Right lung (tissue), 5 donors: ENCODE measurements around the gene HAUS8. TPM values are rescaled to one million over a fixed set of nuclear protein-coding genes. Genes with fewer than 3 reads are reported as not detected.

Source experiments
- DNase-seq, 2 donors: peaks; one replicate each; pipeline ENCODE4 v3.0.0-alpha.2; 2013
- polyA plus RNA-seq, 5 donors: library from polyadenylated mRNA; unstranded; fragments of 120-200 nt; gene quantifications; one replicate each; pipeline versions ENCODE4 v1.2.1 to v1.2.3, GENCODE V29; 2013; ENCODE audit warnings: inconsistent platforms in 1 of 5, low replicate concordance in 1 of 5; ENCODE audit not compliant: insufficient read length in 5 of 5, insufficient read depth in 1 of 5

HAUS8 gene
- polyA plus RNA-seq, 5 donors: 11.1 to 16.7 (median 13.4) TPM

DNA sequence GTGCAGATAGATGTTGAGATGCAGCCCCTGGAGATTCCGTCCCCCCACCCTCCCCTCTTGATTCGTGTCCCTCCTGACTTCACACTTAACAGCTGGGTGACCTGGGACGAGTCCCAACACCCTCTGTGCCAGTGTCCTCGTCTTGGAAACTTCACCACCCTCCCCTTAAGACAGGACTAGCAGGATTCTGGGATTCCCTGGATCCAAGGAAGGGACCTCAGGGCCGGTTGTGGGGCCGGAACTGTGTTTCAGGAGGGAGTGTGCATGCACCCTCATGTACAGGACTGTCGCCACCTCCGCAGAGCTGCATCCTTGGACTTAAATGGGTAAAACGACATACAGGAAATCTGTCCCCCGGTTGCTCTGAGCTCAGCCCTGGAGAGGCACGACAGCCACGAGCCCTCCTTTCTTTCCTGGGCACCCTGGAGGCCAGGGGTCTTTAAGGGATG lies 1.3 kb upstream of the HAUS8 start:
- DNase-seq: no peak

- peak in 1 of 2 donors; percentile 40 for DNase-seq
These were observed 751 bp upstream of the HAUS8 start for GRCh38 chr19:17075864-17076542.

DNA sequence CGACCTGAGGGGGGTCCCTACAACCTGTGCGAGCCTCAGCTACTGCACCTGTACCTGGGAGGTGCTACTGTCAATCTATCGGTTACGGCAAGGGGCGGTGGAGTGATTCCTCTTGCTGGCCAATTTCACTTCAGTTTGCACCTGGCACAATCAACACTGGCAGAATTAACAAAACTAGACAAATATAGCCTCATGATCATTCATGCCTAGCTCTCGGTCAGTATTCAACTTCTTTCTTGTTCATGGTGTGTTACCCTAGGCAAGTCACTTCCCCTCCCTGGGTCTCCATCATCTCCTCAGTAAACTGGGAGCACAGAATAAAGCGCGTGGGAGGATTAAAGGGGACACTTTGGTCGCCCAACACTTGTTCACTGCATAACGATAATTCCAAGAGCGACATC lies 618 bp downstream of the HAUS8 start:
- no peak for DNase-seq

DNA sequence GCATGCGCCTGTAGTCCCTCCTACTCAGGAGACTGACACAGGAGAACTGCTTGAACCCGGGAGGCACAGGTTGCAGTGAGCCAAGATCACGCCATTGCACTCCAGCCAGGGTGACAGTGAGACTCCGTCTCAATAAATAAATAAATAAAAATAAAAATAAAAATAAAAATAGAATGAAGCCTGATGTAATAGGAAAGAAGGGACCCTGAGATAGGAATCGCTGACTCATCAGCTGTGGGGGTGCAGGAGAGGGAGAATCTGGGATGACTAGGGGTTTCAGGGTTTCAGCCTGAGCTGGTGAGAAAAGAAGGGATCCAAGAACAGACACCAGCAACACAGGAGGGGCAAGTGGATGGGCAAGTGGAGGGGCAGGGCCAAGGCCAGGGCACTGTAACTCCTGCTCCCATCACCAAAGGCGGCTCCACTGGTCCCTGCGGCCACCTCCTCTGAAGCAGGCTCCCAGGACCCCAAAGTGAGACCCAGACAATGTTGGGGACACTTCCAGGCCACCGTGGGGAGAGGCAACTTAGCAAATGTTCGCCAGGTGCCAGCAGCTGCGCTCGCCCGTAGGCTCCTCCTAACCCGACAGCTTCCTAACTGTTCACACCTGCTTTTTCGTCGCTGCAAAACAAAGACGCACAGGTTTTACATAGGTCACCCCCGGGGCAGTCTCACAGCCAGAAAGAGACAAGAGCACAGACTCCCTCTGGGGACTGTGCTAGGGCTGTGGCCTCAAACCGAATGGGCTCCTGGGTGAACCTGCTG lies 1.2 kb downstream of the HAUS8 start:
- no peak for DNase-seq

GRCh38 chr19:17070912-17071311 lies 4.3 kb downstream of the HAUS8 start:
- DNase-seq: no peak

DNA sequence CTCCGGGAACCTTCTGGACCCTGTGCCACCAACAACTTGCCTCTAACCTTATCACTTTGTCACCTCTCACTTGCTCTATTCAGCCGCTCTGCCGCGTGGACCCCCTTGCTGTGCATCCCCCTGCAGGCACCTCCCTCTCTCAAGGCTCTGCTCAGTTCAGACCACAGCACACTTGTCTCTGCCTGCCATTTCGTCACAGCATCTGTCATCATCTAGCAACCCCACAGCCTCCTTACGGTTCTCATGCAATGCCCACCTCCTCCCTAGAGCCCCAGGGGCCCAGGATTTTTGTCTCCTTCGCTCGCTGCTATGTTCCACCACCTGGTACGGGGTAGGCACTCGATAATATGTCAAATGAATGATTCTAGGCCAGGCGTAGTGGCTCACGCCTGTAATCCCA lies 4.8 kb downstream of the HAUS8 start:
- DNase-seq: no peak

- DNase-seq: no peak
These were observed 6.1 kb downstream of the HAUS8 start for GRCh38 chr19:17069193-17069592.

- DNase-seq: no peak
These were observed 11.8 kb downstream of the HAUS8 start for GRCh38 chr19:17063428-17063827.

DNA sequence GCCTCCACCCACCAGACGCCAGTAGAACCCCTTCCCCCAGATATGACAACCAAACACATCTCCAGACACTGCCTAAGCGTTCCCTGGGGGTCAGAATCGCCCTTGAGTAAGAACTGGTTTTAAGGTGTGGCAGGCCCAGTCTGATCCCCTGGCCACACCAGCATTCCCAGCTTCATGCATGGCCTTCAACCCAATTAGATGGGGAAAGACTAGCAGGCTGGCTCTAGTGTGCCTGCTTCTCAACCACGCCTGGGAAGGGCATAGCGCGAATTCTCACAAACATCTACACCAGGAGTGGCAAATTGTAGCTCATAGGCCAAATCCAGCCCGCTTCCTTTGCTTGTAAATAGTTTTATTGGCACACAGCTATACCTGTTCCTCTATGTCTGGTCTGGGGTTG lies 13.6 kb downstream of the HAUS8 start:
- DNase-seq: no peak

DNA sequence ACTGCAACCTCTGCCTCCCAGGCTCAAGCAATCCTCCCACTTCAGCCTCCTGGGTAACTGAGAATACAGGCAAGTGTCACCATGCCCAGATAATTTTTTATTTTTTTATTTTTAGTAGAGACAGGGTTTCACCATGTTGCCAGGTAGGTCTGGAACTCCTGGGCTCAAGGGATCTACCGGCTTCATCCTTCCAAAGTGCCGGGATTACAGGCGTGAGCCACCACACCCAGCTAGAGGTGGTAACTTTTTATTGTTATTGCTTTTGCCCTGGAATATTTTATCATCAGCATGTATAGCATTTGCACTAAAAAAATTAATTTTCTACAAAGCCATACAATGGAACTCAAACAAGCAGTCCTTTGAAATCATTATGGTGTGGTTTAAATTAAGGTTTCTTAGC lies 14.0 kb downstream of the HAUS8 start:
- DNase-seq: no peak

DNA sequence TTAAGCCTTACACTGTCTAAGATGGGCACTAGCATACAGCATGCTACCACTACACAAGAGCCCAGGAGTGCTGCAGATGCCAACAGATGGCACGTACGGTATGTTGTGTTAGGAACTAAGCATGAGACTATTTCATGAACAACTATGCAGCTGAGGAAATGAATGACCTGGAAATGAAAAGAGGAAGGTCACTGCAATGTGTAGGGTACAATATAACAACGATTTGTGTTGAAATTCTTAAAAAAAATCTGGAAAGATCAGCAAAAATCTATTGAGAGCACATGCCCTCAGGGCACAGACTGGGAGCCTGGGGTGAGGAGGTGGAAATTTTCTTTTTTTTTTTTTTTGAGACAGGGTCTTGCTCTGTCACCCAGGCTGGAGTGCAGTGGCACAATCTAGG lies 14.4 kb downstream of the HAUS8 start:
- DNase-seq: no peak

DNA sequence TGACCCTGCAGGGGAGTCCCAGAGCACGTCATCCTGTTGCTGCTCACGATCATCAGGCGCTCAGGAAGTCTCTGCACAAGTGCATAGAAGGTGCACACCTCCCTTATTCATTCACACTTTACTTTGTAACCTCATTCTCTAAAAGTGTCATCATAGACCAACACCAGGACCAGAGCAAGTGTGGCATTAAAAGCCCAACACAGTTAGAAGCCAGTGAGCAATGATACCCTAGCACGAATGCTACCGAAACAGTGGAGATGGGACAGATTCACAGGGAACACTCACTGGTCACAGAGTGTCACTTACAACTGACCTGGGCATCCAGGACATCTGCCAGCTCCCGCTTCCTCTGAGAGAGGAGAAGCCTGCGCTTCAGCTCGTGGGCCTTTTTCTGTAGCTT lies 17.0 kb downstream of the HAUS8 start:
- DNase-seq: no peak

- no peak for DNase-seq
These were observed 19.6 kb downstream of the HAUS8 start for GRCh38 chr19:17055636-17056035.

DNA sequence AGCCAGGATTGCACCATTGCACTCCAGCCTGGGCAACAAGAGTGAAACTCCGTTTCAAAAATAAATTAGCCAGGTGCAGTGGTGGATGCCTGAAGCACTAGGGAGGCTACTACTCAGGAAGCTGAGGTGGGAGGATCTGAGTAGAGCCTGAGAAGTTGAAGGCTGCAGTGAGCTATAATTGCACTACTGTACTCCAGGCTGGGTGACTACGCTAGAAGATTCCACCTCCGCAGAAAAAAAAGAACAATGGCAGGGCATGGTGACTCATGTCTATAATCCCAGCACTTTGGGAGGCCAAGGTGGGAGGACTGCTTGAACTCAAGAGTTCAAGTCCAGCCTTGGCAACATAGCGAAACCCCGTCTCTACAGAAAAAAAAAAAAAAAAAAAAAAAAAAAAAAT lies 20.5 kb downstream of the HAUS8 start:
- DNase-seq: no peak

DNA sequence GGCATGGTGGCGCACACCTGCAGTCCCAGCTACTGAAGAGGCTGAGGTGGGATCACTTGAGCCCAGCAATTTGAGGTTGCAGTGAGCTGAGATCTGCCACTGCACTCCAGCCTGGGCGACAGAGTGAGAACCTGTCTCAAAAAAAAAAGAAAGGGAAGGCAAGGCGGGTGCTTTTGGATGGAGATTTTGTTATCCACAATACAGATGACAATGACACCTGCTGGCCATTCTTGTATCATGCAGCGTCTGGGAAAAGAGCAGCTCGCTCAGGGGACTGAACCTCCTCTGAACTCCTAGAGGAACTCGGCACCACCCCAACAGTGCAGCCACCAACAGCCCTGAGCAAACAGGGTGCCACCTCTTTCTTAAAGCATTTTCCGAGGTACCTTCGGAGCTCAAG lies 22.8 kb downstream of the HAUS8 start:
- DNase-seq: no peak

DNA sequence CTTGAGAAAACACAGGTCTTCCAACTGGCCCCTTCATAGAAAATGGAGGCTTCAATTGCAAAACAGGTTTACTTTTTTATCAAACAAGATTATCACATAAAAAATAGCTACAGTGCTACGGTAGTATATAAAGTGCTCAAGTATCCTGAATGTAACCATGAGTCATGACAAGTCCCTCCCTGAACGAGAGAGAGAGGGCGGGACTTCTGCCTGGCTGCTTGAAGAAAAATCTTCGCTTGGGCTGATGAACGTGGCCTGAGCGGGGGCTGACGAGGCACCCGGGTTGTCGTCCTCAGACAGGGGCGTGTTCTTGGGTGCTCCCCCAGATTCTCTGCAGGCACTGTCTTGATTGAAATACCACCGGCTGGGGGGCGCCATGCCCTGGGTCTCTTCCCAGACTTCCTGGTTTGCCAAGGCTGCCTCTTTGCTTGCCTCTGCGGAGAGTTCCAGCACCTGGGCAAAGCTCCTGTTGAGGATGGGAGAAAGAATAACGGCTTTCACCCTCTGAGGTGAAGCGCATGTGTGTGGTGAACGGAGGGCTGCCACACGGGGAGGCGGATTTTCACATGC lies 25.5 kb downstream of the HAUS8 start:
- DNase-seq: no peak

GRCh38 chr19:17048885-17049453 lies 26.3 kb downstream of the HAUS8 start:
- DNase-seq: no peak

- no peak for DNase-seq
These were observed 29.2 kb downstream of the HAUS8 start for GRCh38 chr19:17045907-17046502.

- DNase-seq: no peak
These were observed 31.5 kb downstream of the HAUS8 start for GRCh38 chr19:17043744-17044143.

DNA sequence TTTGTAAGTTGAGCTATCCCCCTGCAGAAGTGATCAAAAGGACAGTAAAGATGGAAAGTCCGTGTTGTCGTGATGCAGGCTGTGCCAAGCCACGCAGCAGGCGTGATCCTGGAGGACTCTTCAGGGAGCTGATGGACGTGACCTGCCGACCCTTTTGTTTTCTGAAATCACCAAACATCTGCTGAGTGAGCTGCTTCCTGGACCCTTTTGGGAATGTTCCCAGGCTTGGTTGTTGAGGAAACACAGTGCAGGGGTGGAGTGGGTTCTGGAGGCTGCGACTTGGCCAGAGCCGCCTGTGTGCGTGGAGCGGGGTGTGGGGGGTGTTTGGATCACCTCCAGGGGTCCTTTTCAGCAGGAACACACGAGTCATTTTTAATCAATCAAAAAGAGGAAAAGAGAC lies 33.3 kb downstream of the HAUS8 start:
- peak in 1 of 2 donors; percentile 54 for DNase-seq

DNA sequence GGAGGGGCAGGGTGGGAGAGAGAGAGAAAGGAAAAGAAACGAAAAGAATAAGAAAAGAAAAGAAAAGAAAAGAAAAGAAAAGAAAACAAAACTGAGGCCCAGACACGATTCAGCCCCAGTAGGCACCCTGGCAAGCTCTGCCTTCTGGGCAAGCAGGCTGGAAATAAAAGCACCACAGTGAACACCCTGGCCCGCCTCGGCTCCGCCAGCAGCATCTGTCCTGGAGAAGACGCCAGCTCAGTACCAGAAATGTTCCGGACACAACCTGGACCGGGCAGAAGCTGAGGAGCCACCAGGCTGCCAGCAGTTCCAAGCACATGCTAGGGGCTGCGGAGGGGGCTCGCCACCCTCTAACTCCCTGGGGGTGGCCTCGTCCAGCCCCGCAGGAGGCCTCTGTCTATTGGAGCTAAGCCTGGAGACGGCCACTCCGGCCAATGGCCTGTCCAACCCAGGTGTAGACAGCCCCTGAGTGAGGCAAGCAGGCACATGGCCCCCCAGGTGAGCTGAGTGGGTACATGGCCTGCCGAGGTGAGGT lies 37.2 kb downstream of the HAUS8 start:
- DNase-seq: no peak

GRCh38 chr19:17037184-17037583 lies 38.1 kb downstream of the HAUS8 start:
- no peak for DNase-seq
